Calu3 (cell line): ENCODE results near the gene OR10A5. TPM values are rescaled to one million over a fixed set of nuclear protein-coding genes. Genes with fewer than 3 reads are reported as not detected.

Experiments used
- BruUV-seq: library from RNA; stranded (reverse); fragments of 400-500 nt; replicated peaks from 2 replicates; lab custom pipeline; 2021; lab: Mats Ljungman, UMichigan
- CTCF ChIA-PET: fragments of 300-600 bp; sonication (Branson Sonifier 250); formaldehyde crosslinking; loops from one replicate; lab custom pipeline; 2022; ENCODE audit warnings: antibody characterized with exemption; lab: Charles Lee
- DNase-seq: peaks from one replicate; pipeline ENCODE4 v3.0.0; 2022
- H3K27ac Mint-ChIP-seq: one replicate; pipeline ENCODE4 v1.8.0; 2022; ENCODE audit warnings: mixed read lengths; ENCODE audit not compliant: unreplicated experiment
- H3K27me3 Mint-ChIP-seq: one replicate; pipeline ENCODE4 v1.8.0; 2022; ENCODE audit warnings: mixed read lengths; ENCODE audit not compliant: unreplicated experiment
- H3K36me3 Mint-ChIP-seq: one replicate; pipeline ENCODE4 v1.8.0; 2022; ENCODE audit warnings: mild to moderate bottlenecking, moderate library complexity, mixed read lengths; ENCODE audit not compliant: insufficient read depth, unreplicated experiment
- H3K4me1 Mint-ChIP-seq: one replicate; pipeline ENCODE4 v1.8.0; 2022; ENCODE audit warnings: mild to moderate bottlenecking, low read depth, mixed read lengths; ENCODE audit not compliant: unreplicated experiment
- H3K4me3 Mint-ChIP-seq: one replicate; pipeline ENCODE4 v1.8.0; 2022; ENCODE audit warnings: mild to moderate bottlenecking, low read depth, moderate library complexity, mixed read lengths; ENCODE audit not compliant: unreplicated experiment
- H3K9me3 Mint-ChIP-seq: one replicate; pipeline ENCODE4 v1.8.0; 2022; ENCODE audit warnings: low read depth, mixed read lengths; ENCODE audit not compliant: unreplicated experiment
- intact Hi-C: fragments of 100-400 bp; cut with micrococcal nuclease; formaldehyde crosslinking; loops from one replicate; pipeline ENCODE4 v1.10.0; 2022; ENCODE audit not compliant: unreplicated experiment
- total RNA-seq: library from RNA; stranded (reverse); gene quantifications from 2 replicates; pipeline ENCODE4 v1.2.3, GENCODE V29; 2022
- TF ChIP-seq, protein P1 (sequence below): fragments of 200-600 bp; IDR thresholded peaks from one replicate; pipeline ENCODE4 v1.8.0; 2022; ENCODE audit warnings: antibody characterized with exemption; ENCODE audit not compliant: unreplicated experiment

Gene OR10A5
- total RNA-seq, 1 experiment from 2014 or later: not detected

DNA sequence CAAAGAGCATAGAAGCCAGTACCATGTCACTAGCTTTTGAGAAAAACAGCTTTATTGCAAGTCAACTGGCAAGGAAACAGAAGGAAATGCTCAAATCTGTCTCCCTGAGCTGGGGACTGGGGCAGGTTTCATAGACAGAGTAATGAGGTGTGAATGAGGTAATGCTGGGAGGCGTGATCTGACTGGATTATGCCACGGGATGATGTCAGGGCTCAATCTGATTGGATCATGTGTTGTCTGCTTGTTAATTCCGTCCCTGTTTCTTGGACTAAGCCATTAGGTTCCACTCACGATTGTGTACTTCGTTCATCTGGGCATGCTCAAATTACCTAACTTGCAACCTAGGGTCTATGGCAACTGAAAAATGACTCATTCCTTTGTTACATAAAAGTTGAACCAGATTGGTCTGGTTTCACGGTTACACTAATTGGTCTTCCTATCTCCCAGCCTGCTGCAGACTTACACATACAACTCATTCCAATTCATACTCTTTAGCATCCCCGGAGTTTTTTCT, 20.2 kb upstream of the OR10A5 start:
- CTCF ChIA-PET: interaction anchor here (2.2 kb wide), 1 partner anchor 13 kb away, joined by 7 read pairs; no protein-coding TSS in a partner anchor
- DNase-seq: no peak
- H3K9me3 Mint-ChIP-seq: no peaks in the 10 kb centered on the region
- TF ChIP-seq, protein P1, sequence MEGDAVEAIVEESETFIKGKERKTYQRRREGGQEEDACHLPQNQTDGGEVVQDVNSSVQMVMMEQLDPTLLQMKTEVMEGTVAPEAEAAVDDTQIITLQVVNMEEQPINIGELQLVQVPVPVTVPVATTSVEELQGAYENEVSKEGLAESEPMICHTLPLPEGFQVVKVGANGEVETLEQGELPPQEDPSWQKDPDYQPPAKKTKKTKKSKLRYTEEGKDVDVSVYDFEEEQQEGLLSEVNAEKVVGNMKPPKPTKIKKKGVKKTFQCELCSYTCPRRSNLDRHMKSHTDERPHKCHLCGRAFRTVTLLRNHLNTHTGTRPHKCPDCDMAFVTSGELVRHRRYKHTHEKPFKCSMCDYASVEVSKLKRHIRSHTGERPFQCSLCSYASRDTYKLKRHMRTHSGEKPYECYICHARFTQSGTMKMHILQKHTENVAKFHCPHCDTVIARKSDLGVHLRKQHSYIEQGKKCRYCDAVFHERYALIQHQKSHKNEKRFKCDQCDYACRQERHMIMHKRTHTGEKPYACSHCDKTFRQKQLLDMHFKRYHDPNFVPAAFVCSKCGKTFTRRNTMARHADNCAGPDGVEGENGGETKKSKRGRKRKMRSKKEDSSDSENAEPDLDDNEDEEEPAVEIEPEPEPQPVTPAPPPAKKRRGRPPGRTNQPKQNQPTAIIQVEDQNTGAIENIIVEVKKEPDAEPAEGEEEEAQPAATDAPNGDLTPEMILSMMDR: no peak
- H3K36me3 Mint-ChIP-seq: no peaks in the 10 kb centered on the region
- no peaks in the 10 kb centered on the region for H3K27me3 Mint-ChIP-seq
- no TSS peak for BruUV-seq
- H3K27ac Mint-ChIP-seq: no peak overlapping the region
- intact Hi-C loops: no loop called here
- H3K4me1 Mint-ChIP-seq: no peaks in the 10 kb centered on the region
- H3K4me3 Mint-ChIP-seq: no peak overlapping the region

DNA sequence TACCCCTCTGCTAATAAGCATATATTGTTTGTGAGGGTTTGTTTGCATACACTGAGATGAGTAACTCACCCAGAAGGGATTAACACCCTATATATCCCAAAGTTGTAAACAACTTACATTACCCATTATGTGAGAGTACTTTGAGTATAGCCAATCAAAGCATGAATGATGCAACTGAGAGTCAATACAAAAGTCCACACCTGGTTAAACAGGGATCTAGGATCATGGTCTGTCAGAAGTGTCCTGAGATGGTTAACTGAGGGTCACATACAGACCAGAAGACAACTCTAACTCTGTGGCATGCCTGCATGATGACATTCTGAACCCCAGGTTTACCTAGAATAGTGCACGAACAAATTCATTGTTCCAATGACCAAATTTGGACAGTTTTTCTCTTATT, 17.4 kb upstream of the OR10A5 start:
- no peak for DNase-seq
- intact Hi-C loops: no loop called here
- H3K9me3 Mint-ChIP-seq: no peaks in the 10 kb centered on the region
- TF ChIP-seq, protein P1: no peak
- no peaks in the 10 kb centered on the region for H3K4me1 Mint-ChIP-seq
- no peaks in the 10 kb centered on the region for H3K36me3 Mint-ChIP-seq
- no peaks in the 10 kb centered on the region for H3K27me3 Mint-ChIP-seq
- no peak overlapping the region for H3K27ac Mint-ChIP-seq
- BruUV-seq: no TSS peak
- CTCF ChIA-PET: no interaction called here
- H3K4me3 Mint-ChIP-seq: no peak overlapping the region

DNA sequence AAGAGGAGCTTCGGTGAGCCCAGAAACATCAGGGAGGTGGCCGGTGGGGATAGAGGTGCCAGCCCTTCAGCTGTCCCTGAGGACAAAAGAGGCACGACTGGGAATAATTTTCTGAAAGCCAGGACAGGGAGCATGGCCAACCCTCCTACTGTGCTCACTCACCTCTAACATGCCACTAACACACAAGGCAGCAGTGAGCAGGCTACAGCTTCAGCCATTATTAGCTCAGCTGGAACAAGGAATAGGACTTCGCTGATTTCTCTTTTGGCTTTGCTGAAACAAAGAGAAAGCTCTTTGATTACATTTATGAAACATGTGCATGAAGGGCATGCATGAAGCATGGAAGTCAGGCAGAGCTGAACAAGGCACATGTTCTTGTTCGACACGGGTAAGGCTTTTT, 12.1 kb upstream of the OR10A5 start:
- Mint-ChIP-seq H3K9me3 (no peaks in the 10 kb centered on the region), H3K36me3 (no peaks in the 10 kb centered on the region), H3K4me3 (no peak overlapping the region), H3K27me3 (no peaks in the 10 kb centered on the region), H3K4me1 (no peaks in the 10 kb centered on the region), H3K27ac (no peak overlapping the region)
- DNase-seq: no peak
- no TSS peak for BruUV-seq
- TF ChIP-seq, protein P1: no peak
- intact Hi-C loops: no loop called here
- CTCF ChIA-PET: no interaction called here

DNA sequence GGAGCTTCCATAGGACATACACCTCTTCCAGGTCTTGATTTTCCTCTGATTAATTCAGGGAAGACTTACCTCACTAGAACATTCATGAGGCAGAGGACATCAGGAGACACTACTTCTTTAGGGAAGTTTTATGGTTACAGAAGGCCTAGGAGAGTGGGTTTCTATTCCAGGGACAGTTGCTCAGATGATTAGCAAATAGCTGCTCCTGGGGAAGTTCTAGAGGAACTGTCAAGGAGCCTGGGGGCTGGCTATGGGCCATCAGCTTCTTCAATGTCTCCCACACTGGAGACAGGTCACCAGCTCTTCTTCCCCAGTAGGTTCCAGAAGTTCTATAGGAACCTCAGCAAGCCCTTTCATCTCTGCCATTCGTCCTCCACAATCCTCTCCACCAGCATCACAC, 11.5 kb upstream of the OR10A5 start:
- no peaks in the 10 kb centered on the region for H3K27me3 Mint-ChIP-seq
- H3K4me3 Mint-ChIP-seq: no peak overlapping the region
- intact Hi-C loops: no loop called here
- DNase-seq: no peak
- TF ChIP-seq, protein P1: no peak
- no peak overlapping the region for H3K27ac Mint-ChIP-seq
- H3K4me1 Mint-ChIP-seq: no peaks in the 10 kb centered on the region
- no peaks in the 10 kb centered on the region for H3K9me3 Mint-ChIP-seq
- BruUV-seq: no TSS peak
- no peaks in the 10 kb centered on the region for H3K36me3 Mint-ChIP-seq
- CTCF ChIA-PET: no interaction called here
